Stromal cell of bone marrow (primary cell): ENCODE results near the gene SRD5A1.
"Not testable (repeated sequence)": the region's sequence is repeated elsewhere in the genome, so short reads cannot be mapped to it uniquely, and the experiment has no call there.

Experiments used
- DNase-seq: peaks from one replicate; pipeline ENCODE4 v3.0.0-alpha.2; 2012; ENCODE audit warnings: low read depth

SRD5A1 gene

GRCh38 chr5:6644794-6645241 is 11.6 kb downstream of the SRD5A1 start:
- no peak for DNase-seq

- DNase-seq: not testable (repeated sequence)
These were observed 12.5 kb downstream of the SRD5A1 start for GRCh38 chr5:6645571-6646362.

GRCh38 chr5:6649186-6649585 is 15.9 kb downstream of the SRD5A1 start:
- no peak for DNase-seq

- no peak for DNase-seq
These were observed 16.4 kb downstream of the SRD5A1 start for GRCh38 chr5:6649681-6650080.

GRCh38 chr5:6652025-6652424 is 18.8 kb downstream of the SRD5A1 start:
- no peak for DNase-seq

GRCh38 chr5:6655432-6655831 is 22.2 kb downstream of the SRD5A1 start:
- DNase-seq: no peak

GRCh38 chr5:6656680-6657079 is 23.4 kb downstream of the SRD5A1 start:
- DNase-seq: no peak

- no peak for DNase-seq
These were observed 26.9 kb downstream of the SRD5A1 start for GRCh38 chr5:6659941-6660684.

- DNase-seq: no peak
These were observed 27.4 kb downstream of the SRD5A1 start for GRCh38 chr5:6660688-6661087.

- no peak for DNase-seq
These were observed 33.5 kb downstream of the SRD5A1 start for GRCh38 chr5:6666762-6667161.

GRCh38 chr5:6667648-6668047 is 34.4 kb downstream of the SRD5A1 start:
- no peak for DNase-seq

- not testable (repeated sequence) for DNase-seq
These were observed 35.5 kb downstream of the SRD5A1 start for GRCh38 chr5:6668717-6669116.

GRCh38 chr5:6673031-6673430 is 39.8 kb downstream of the SRD5A1 start:
- no peak for DNase-seq

- DNase-seq: no peak
These were observed 40.7 kb downstream of the SRD5A1 start for GRCh38 chr5:6673963-6674362.

- DNase-seq: no peak
These were observed 41.2 kb downstream of the SRD5A1 start for GRCh38 chr5:6674421-6674820.

GRCh38 chr5:6674886-6675285 is 41.6 kb downstream of the SRD5A1 start:
- DNase-seq: no peak

- DNase-seq: no peak
These were observed 42.7 kb downstream of the SRD5A1 start for GRCh38 chr5:6675784-6676491.

- no peak for DNase-seq
These were observed 43.5 kb downstream of the SRD5A1 start for GRCh38 chr5:6676702-6677101.

GRCh38 chr5:6678385-6678784 is 45.1 kb downstream of the SRD5A1 start:
- no peak for DNase-seq

- DNase-seq: no peak
These were observed 47.7 kb downstream of the SRD5A1 start for GRCh38 chr5:6680922-6681321.

GRCh38 chr5:6681682-6682081 is 48.4 kb downstream of the SRD5A1 start:
- DNase-seq: no peak

GRCh38 chr5:6682239-6682638 is 49.0 kb downstream of the SRD5A1 start:
- DNase-seq: no peak

- DNase-seq: no peak
These were observed 50.0 kb downstream of the SRD5A1 start for GRCh38 chr5:6683241-6683640.
